Effector CD4-positive, alpha-beta T cell (primary cell): ENCODE measurements around the gene TNK1.

Experiments used
- DNase-seq: peaks from one replicate; pipeline ENCODE4 v3.0.0-alpha.2; 2020

Gene TNK1

DNA sequence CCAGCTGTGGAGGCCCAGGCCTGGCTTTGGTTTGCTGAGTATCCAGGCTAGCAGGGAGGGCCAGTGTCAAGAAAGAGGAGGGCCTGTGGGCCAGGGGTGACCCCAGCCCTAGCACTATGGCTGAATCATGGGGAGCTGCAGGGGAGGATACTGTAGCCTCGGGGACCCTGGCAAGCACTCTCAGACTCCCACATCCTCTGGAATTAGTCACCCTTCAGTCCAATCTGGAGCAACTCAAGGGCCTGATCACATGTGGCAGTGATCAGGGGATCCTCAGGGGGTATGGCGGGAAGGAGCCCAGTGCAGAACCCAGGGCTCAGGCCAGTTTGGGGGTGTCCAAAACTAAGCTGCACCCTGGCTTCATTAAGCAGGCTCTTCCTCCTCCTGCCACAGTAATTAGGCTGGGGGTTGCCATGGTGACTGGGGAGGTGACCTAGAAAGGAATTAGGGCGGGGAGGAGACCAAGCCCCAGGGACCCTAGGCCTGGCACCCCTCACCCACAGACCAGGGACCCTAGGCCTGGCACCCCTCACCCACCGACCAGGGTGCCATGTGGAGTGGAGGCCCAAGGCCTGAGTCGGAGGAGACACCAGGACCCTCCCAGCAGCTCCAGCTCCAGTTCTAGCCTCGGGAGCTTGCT, 32.6 kb downstream of the TNK1 start:
- DNase-seq = no peak

DNA sequence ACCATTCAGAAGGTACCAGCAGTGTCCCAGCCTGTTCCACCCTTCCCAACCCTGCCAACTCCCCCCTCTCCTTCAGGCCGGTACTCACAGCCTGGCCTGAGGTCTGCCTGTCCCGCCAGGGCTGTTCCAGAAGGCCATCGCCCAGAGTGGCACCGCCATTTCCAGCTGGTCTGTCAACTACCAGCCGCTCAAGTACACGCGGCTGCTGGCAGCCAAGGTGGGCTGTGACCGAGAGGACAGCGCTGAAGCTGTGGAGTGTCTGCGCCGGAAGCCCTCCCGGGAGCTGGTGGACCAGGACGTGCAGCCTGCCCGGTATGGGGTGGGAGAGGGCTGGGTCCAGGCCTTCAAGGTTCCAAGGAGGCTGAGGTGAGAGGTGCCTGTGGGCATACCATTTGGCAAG, 33.9 kb downstream of the TNK1 start:
- no peak for DNase-seq

DNA sequence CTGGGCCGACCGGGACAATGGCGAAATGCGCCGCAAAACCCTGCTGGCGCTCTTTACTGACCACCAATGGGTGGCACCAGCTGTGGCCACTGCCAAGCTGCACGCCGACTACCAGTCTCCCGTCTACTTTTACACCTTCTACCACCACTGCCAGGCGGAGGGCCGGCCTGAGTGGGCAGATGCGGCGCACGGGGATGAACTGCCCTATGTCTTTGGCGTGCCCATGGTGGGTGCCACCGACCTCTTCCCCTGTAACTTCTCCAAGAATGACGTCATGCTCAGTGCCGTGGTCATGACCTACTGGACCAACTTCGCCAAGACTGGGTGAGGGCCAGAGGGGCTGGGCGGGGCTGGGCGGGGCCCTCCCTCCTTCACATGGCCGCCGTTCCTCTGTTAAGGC, 34.9 kb downstream of the TNK1 start:
- DNase-seq = no peak

DNA sequence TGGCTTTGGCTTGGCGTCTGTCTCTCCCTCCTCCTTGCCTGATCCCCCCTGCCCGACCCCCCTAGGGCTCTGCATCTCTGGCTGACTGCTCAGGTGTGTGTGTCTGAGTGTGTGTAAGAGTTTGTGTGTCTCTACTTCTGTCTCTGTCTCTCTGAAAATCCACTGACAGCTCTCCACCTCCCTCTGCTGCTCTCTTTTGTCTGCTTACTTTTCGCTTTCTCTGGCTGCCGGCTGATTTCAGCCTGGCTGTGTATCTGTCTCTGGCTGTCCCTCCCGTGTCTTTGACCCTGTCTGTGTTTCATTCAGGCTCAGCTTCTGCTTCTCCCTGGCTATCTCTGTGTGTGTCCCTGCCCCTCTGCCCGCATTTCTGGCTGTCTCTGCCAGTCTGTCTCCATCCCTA, 35.4 kb downstream of the TNK1 start:
- DNase-seq = no peak

DNA sequence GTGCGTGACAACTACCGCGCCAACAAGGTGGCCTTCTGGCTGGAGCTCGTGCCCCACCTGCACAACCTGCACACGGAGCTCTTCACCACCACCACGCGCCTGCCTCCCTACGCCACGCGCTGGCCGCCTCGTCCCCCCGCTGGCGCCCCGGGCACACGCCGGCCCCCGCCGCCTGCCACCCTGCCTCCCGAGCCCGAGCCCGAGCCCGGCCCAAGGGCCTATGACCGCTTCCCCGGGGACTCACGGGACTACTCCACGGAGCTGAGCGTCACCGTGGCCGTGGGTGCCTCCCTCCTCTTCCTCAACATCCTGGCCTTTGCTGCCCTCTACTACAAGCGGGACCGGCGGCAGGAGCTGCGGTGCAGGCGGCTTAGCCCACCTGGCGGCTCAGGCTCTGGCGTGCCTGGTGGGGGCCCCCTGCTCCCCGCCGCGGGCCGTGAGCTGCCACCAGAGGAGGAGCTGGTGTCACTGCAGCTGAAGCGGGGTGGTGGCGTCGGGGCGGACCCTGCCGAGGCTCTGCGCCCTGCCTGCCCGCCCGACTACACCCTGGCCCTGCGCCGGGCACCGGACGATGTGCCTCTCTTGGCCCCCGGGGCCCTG, 36.3 kb downstream of the TNK1 start:
- no peak for DNase-seq

DNA sequence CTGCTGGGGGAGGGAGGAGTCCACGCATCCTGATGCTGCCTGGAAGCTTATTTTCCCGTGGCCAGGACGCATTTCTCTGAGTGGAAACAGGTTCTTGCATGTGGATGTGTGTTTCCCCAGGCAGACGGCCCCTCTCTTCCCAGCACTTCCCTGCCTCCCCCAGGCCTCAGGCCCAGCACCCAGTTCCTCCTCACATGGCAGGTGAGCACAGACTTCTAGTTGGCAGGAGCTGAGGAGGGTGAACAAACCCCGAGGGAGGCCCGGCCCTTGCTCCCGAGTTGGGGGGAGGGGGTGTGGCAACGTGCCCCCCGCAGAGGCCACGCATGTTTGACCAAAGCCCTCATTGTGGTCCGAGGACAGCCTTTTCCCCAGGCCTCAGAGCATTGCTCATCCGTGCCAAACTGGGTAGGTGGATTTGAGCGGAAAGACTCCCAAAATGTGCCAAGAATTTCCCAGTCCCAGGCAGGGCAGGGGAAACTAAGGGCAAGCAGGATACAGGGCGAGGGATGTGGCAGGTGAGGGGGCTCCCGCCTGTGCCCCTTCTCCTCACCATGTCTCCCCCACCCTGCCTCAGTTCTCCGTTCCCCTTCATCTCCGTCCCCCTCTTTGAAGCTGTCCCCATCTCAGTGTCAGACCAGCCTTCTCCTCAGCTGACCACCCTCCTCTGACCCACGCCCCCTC, 37.7 kb downstream of the TNK1 start:
- no peak for DNase-seq

DNA sequence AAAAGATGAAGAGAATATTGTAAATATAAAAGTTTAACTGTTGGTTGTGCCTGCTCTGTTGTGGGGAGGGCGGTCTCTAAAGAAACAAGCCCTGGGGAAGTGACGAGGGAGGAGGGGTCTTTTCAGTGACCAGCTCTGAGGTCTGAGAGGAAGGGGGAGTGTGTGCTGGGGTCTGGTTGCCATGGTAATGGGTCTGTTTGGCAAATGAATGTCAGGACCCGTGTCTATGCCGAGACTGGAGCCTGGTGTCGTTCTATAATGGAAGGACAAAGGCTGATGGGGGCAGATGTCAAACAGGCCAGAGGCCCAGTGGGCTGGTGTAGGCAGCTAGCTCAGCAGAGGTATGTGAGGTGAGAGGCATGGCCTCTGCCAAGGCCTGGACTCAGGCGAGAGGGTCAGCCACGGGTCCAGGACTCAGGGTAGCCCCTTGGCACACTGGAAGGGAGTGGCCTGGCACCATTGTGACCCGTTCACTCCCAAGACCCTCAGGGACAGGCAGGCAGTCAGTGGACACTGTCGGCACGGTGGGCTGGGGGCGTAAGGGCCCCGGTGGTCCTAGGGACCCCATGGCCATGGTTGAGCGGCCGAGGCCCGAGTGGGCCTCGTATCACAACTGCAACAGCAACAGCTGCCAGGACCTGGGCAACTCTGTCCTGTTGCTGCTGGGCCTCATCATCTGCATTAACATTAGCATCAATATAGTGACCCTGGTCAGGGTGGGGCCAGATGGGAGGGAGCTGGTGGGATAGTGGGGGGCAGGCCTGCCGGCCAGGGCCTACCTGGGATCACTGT, 39.1 kb downstream of the TNK1 start, which contains the start of gene SPEM1:
Gene SPEM1 (plus strand): TSS at position 506 of the 792 bp plus-strand sequence. CDS start 61 bp downstream, at position 567.
- no peak for DNase-seq

DNA sequence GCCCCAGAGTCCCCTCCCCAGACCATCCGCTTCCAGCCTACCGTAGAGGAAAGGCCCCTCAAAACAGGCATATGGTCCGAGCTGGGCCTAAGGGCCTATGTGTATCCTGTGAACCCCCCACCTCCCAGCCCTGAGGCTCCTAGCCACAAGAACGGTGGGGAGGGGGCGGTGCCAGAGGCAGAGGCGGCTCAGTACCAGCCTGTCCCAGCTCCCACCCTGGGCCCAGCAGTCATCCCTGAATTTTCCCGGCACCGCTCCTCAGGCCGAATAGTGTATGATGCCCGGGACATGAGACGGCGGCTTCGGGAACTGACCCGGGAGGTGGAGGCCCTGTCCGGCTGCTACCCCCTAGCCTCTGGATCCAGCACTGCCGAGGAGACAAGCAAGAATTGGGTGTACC, 40.3 kb downstream of the TNK1 start:
- no peak for DNase-seq

DNA sequence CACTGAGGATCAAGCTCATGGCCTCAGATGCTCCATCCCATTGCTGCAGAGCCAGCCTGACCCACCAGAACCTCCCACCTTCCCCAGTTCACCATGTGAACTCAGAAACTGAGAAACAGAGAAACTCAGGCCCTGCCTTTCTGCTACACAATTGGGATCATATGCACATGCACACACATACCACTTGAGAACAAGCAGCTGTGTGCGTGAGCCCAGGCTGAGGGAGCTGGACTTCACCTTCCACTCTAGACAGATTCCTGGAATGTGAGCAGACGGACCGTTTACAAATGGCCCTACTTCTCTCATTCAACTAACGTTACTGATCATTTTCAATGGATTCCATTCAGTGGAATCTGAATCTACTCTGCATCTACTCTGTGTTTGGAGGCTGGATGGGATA, 42.8 kb downstream of the TNK1 start:
- no peak for DNase-seq

DNA sequence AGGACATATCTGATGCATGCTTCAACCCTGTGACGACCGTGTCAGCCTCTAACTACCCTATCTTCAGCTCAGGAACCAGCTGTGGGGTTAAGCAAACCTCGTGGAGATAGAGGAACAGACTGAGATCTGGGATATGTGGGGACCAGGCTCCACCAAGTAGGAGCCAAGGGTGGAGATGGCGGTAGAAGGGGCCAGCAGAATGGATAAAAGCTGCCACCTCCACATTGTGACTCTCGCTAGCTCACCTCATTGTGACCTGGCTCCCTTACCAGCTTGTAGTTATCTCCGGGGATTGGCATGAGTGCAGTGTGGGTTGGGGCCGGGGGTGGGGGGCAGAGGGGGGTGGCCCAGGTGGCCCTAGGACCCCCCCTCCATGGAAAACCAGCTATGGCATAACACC, 44.4 kb downstream of the TNK1 start, which contains the start of gene SPEM2:
Gene SPEM2 (plus strand): TSS at position 301 of the 400 bp plus-strand sequence. CDS start 73 bp downstream, at position 374.
- no peak for DNase-seq

DNA sequence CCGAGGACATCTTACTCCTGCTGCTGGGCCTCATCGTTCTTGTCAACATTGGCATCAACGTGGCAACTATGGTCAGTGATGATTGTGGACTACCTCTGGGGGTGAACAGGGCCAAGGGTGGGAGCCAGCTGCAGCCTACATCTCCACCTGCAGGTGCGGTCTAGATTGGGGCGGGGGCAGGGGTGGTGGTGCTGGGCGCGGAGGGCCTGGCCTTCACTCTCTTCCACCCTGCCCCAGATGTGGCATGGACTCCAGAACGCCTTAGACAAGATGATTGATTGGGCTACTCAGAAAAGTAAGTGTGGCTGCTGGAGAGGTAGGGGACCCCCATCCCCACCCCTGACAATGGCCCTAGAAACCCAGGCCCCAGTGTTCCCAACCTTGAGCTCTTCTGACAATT, 44.9 kb downstream of the TNK1 start:
- DNase-seq = no peak

DNA sequence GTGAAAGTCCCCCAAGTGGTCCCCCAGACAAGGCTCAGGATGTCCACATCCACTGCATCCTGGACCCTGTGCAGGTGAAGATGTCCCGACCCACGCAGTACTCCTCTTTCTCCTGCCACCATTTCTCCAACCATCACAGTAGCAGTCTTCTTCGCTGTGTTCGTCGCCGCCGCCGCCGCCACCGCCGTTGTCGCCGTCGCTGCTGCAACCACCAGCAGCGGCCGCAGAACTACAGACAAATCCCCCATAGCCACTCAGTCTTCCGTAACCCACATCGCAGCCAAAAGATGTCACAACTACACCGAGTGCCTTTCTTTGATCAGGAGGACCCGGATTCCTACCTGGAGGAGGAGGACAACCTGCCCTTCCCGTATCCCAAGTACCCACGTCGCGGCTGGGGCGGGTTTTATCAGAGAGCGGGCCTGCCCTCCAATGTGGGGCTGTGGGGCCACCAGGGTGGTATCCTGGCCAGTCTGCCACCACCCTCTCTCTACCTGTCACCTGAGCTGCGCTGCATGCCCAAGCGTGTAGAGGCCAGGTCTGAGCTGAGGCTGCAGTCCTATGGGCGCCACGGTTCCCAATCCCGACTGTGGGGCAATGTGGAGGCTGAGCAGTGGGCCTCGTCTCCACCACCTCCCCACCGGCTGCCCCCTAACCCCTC, 45.4 kb downstream of the TNK1 start:
- no peak for DNase-seq

DNA sequence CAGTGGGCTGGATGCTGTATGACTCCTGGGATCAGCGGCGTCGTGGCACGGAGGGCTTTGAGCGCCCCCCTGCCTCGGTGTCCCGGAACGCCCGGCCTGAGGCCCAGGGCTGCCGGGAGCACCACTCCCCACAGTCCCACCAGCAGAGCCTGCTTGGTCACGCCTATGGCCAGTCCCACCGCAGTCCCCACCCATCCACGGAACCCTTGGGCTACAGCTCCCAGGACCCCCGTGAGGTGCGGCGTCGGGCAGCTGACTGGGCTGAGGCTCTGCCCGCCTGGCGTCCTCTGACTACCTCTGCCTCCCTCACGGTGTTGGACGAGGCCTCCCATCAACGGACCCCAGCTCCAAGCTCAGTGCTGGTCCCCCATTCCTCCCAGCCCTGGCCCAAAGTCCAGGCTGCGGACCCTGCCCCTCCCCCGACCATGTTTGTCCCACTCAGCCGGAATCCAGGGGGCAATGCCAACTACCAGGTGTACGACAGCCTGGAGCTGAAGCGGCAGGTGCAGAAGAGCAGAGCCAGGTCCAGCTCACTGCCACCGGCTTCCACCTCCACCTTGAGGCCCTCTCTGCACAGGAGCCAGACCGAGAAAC, 46.1 kb downstream of the TNK1 start:
- no peak for DNase-seq

DNA sequence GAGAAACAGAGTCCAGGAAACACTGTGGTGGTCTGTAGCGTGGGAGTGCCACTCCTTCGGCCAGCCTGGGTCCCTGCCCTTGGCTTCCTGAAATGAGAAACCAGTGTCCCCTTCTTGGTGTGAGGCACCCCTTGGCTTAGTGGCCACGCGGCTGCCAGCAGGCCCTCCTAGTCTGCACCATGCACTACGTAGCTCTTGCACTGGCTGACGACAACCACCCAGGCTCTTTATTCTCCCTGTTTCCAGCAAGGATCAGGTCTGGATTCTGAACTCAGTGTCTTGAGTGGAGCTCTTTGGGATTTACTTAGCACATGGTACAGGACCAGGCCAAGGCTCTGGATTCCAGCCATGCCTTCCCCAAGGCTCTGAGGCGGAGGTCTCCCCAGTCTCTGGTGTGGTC, 46.7 kb downstream of the TNK1 start:
- no peak for DNase-seq

DNA sequence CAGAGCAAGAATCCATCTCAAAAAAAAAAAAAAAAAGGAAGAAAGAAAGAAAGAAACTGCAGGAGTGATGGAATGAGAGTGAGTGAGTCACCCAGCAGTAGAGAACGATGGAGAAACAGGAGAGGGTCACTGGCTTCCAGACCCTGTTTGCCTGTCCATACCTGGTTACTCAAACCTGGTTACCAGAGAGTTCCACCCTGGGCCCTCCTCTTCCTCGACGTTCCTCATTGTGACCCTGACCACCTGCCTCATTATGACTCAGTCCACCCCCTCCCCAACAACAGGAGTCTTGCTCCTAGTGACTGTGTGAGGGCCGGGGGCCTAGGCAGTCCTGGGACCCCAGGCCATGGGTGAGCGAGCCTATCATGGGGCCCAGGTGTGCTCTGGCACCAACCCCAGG, 47.7 kb downstream of the TNK1 start, which contains the start of gene SPEM3:
Gene SPEM3 (plus strand): TSS at position 301 of the 400 bp plus-strand sequence. CDS start 46 bp downstream, at position 347.
- no peak for DNase-seq

DNA sequence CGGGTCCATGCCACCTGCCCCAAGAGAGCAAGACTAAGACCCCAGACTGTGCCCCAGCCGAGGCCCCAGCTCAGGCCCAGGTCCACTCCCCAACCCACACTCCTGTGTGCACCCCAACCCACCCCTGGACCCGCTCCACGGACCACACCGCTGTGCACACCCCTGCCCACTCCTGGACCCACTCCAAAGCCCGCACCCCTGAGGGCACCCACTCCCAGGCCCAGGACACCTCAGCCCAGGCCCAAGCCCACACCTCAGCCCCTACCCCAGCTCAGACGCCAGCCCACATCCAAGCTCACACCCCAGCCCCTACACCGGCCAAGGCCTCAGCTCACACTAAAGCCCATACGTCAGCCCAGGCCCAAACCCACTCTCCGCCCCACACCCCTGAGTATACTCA, 48.8 kb downstream of the TNK1 start:
- no peak for DNase-seq

DNA sequence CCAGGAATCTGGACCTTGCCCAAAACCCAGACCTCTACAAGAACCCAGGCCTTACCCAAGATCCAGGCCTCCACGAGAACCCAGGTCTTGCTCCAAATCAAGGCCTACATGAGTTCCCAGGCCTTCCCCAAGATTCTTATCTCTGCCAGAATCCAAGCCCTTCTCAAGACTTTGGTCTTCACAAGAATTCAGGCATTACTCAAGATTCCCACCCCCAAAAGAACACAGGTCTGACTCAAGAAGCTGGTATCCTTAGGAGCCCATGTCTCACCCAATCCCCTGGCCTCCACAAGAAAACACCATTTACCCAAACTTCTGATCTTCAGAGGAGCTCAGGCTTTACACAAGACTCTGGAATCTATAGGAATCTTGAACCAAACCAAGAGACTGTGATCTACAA, 50.3 kb downstream of the TNK1 start:
- DNase-seq = no peak

DNA sequence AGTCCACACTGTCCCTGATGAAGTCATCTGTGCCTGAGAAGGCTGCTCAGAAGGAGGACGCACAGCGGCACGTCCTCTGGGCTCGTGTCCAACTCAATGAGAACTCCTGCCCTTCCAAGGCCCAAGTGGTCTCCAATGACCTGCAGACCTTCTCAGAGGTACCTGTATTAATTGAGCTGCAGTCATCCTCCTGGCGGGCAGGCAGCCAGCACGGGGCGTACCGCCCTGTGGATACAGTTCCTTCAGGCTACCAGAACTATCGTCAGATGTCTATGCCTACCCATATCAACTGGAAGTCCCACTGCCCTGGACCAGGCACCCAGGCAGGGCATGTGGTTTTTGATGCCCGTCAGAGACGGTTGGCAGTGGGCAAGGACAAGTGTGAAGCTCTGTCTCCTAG, 51.4 kb downstream of the TNK1 start:
- DNase-seq = no peak

DNA sequence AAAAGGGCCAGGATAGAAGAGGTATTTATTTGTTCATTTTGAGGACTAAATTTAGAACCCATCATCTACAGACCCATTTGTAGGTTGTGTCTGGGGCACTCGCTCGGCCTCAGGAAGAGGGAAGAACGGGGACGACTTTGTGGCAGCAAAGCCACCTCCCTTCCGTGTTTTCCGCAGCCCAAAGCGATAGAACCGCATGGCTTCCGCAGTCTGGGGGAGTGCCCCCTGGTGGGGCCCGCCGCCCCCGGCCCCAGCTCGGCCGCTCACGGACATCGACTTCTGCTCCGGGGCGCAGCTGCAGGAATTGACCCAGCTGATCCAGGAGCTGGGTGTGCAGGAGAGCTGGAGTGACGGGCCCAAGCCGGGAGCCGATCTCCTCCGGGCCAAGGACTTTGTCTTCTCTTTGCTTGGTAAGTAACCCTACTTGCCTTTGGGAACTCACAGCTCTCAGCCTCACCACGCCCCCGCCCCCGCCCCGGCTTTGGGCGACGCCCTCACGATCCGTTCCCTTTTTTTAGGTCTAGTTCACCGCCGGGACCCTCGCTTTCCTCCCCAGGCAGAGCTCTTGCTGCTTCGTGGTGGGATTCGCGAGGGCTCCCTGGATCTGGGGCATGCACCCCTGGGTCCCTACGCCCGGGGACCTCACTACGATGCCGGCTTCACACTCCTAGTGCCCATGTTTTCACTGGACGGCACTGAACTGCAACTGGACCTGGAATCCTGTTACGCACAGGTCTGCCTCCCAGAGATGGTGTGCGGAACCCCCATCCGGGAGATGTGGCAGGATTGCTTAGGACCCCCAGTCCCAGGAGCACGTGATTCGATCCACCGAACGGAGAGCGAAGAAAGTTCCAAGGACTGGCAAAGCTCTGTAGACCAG, 55.0 kb downstream of the TNK1 start:
- peak; percentile 36 for DNase-seq

DNA sequence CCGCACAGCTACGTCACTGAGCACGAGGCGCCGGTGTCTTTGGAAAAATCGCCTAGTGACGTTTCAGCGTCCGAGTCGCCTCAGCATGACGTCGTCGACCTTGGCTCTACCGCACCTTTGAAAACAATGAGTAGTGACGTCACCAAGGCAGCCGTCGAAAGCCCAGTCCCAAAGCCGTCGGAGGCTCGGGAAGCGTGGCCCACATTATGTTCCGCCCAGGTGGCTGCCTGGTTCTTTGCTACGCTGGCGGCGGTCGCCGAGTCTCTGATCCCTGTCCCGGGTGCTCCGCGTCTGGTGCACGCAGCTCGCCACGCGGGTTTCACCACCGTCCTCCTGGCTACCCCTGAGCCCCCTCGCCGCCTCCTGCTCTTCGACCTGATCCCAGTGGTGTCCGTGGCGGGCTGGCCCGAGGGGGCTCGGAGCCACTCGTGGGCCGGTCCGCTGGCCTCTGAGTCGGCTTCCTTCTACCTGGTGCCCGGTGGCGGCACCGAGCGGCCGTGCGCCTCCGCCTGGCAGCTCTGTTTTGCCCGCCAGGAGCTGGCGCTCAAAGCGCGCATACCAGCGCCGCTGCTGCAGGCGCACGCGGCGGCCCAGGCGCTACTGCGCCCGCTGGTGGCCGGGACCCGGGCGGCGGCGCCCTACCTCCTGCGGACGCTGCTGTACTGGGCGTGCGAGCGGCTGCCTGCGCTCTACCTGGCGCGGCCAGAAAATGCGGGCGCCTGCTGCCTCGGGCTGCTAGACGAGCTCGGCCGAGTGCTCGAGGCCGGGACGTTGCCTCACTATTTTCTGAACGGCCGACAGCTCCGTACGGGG, 55.9 kb downstream of the TNK1 start:
- peak; percentile 68 for DNase-seq
